ENCODE results near the gene LRRC63. TPM values are rescaled to one million over a fixed set of nuclear protein-coding genes. Genes with fewer than 3 reads are reported as not detected.

The LRRC63 gene
- total and polyA plus RNA-seq, 10 donors, result 0.04 to 1.3 (median 0.62) TPM

DNA sequence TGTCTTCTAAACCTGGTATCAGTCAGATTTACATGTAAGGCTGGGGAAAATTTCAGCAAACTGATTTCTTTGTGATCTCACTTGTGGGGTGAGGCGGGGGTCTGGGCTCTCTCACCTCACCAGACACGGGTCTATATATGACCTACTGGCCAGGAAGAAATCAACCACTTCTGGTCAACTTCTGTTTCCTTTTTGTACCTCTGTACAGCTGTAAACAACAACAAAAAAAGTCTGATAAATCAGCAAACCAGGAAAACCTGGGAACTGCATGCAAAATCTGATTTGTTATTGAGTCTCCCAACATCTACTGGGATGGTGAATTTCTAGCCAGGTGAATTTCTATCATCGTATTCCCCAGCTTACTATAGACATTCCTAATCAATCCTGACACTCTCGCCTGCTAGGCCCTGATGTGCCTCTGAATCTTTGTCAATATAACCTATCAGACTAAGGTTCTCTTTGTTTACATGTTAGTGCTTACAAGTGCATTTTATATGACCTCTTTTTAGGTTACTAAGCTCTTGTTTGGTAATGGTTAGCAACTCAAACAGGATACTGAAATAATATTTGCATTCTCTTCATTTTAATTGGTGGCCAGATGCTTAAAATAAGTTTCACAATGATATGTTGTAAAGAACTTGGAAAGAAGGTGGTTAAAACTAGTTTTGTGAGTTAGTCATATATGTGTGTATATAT is 77.7 kb downstream of the LRRC63 start:
- no peak for DNase-seq
- no peak for TF ChIP-seq POLR2AphosphoS5 (IDR thresholded peaks at IDR 0.05)
- TF ChIP-seq, protein P1, sequence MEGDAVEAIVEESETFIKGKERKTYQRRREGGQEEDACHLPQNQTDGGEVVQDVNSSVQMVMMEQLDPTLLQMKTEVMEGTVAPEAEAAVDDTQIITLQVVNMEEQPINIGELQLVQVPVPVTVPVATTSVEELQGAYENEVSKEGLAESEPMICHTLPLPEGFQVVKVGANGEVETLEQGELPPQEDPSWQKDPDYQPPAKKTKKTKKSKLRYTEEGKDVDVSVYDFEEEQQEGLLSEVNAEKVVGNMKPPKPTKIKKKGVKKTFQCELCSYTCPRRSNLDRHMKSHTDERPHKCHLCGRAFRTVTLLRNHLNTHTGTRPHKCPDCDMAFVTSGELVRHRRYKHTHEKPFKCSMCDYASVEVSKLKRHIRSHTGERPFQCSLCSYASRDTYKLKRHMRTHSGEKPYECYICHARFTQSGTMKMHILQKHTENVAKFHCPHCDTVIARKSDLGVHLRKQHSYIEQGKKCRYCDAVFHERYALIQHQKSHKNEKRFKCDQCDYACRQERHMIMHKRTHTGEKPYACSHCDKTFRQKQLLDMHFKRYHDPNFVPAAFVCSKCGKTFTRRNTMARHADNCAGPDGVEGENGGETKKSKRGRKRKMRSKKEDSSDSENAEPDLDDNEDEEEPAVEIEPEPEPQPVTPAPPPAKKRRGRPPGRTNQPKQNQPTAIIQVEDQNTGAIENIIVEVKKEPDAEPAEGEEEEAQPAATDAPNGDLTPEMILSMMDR (IDR thresholded peaks at IDR 0.05 in 8 of 11, conservative IDR thresholded peaks at IDR 0.05 in 3 of 11), result peak in 2 of 11 experiments; percentile 18 to 37
- WGBS, 5 donors, result 57 to 63% (median 59%) methylated on average over 4 of the region's 4 CpGs

DNA sequence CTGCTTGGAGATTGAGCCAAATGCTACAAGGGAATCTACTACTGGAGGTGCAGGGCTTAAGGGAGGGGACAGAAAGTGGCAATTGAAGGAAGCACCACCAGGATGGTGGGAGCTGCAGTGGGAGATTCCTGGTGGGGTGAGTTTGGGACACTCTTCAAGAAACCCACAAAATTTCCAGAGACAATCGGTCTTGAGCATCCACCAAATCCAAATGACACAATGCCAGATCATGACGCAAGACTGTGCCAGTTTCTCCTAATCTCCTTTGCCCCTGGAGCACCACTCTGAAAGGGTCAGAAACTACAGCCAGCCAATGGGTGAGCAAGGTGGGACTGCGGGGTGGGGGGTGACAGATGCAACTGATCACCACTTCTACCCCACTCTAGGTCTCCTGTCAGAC is 78.7 kb downstream of the LRRC63 start:
- Histone ChIP-seq H3K36me3 (no peaks in the 10 kb centered on the region), H3K27me3 (replicated peaks in 1 of 7) (no peaks in the 10 kb centered on the region), H3K9me3 (no peaks in the 10 kb centered on the region), H3K4me1 (peaks cover 2 to 33% (median 16%) of the 10 kb centered on the region in 6 donors), H3K27ac (no peak overlapping the region), H3K4me3 (no peak overlapping the region)
- 77 to 96% (median 84%) methylated on average over 2 to 3 of the region's 3 CpGs for WGBS, 5 donors
- intact Hi-C loops (cut with DNase I; ENCODE audit: low total_unique reads), result no loop called here
- DNase-seq, result no peak
- no peak for TF ChIP-seq POLR2A (IDR thresholded peaks at IDR 0.05)
- TF ChIP-seq, protein P1 (IDR thresholded peaks at IDR 0.05 in 8 of 11, conservative IDR thresholded peaks at IDR 0.05 in 3 of 11), result no peak
- no peak for TF ChIP-seq POLR2AphosphoS5 (IDR thresholded peaks at IDR 0.05)

More for the DNA sequence above, 77.7 kb downstream of the LRRC63 start:
- H3K4me1 ChIP-seq, result peaks cover 0 to 23% (median 6%) of the 10 kb centered on the region in 6 donors
- no peak overlapping the region for H3K27ac ChIP-seq
- intact Hi-C loops (cut with DNase I; ENCODE audit: low total_unique reads), result loop anchor here (10.0 kb wide), 1 partner anchor 115 kb away; no protein-coding TSS in a partner anchor
- no peaks in the 10 kb centered on the region for H3K27me3 ChIP-seq (replicated peaks in 1 of 7)
- H3K9me3 ChIP-seq, result no peaks in the 10 kb centered on the region
- no peak overlapping the region for H3K4me3 ChIP-seq
- no peaks in the 10 kb centered on the region for H3K36me3 ChIP-seq

DNA sequence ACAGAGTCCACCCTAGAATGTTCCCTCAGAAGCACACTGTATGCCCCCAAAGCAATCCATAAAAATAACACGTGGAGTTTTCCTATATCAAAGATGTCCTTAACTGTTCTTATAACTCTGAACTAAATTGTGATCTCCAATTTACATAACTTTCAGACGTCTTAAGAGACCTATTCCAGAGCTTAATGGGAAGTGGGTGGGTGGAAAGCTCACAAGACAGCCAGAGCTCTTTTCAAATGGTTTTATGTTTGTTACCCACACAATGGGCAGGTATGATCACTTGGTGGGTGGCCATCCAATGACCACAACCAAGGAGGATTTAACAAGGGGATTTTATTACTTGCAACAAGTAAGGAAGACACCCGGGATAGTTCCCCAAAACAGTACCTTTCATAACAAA is 81.7 kb downstream of the LRRC63 start:
- Histone ChIP-seq H3K4me1 (peaks cover 24 to 63% (median 43%) of the 10 kb centered on the region in 6 donors), H3K9me3 (no peaks in the 10 kb centered on the region), H3K4me3 (no peak overlapping the region), H3K27me3 (replicated peaks in 1 of 7) (no peaks in the 10 kb centered on the region), H3K36me3 (no peaks in the 10 kb centered on the region), H3K27ac (peak overlapping the region in 2 of 8 donors; percentile 85 to 89)
- TF ChIP-seq, protein P1 (IDR thresholded peaks at IDR 0.05 in 8 of 11, conservative IDR thresholded peaks at IDR 0.05 in 3 of 11), result no peak
- TF ChIP-seq POLR2AphosphoS5 (IDR thresholded peaks at IDR 0.05) (no peak), POLR2A (IDR thresholded peaks at IDR 0.05) (no peak)
- intact Hi-C loops (cut with DNase I; ENCODE audit: low total_unique reads), result no loop called here
- WGBS, 5 donors, result 59 to 83% (median 78%) methylated on average over 3 of the region's 3 CpGs
- no peak for DNase-seq

DNA sequence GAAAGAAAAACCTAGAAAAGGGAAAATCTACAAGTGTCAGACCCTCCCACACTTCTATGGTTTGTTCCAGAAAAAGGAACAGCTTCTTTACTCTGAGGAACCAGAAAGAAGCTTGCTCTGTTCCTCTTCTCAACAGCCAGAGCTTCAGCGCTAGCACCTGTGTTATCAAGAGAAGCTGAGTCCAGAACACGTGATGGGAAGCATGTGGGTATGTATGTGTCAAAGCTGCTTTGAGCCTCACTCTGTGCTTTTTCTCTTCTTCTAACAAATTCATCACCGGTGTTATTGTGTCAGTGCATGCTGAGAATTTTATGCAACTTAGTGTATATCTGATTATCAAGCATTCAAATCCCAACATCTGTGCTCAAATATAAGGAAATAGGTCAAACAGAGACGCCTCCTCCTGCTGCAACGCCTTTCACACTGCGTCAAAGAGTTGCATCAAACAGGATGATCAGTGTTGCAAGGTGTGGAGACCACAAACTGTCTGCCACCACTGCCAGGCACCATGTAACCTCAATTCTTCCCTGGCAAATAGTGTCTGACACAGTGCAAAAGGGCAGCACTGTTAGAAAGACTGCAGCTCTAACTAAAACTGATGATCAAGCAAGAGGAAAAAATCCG is 83.9 kb downstream of the LRRC63 start:
- peaks cover 24 to 52% (median 39%) of the 10 kb centered on the region in 6 donors for H3K4me1 ChIP-seq
- peak overlapping the region in 3 of 8 donors; percentile 9 to 45 (median 12) for H3K4me3 ChIP-seq
- no peaks in the 10 kb centered on the region for H3K36me3 ChIP-seq
- peaks cover 0 to 6% (median 0%) of the 10 kb centered on the region in 8 donors for H3K9me3 ChIP-seq
- no peak for TF ChIP-seq POLR2A (IDR thresholded peaks at IDR 0.05)
- peak in 1 of 3 donors; percentile 91 for TF ChIP-seq POLR2AphosphoS5 (IDR thresholded peaks at IDR 0.05)
- 13 to 25% (median 18%) methylated on average over 7 of the region's 7 CpGs for WGBS, 5 donors
- H3K27ac ChIP-seq, result peak overlapping the region; percentile 49 to 89 (median 80)
- H3K27me3 ChIP-seq (replicated peaks in 1 of 7), result no peaks in the 10 kb centered on the region
- intact Hi-C loops (cut with DNase I; ENCODE audit: low total_unique reads), result no loop called here
- DNase-seq, result no peak
